Activated CD4-positive, alpha-beta T cell treated with anti-CD3 and anti-CD28 coated beads, Interleukin-10, Interleukin-2, amounts not matched to agents 100 ng/mL and 50 ng/mL, durations not matched to agents 16 hours and 8 hours (primary cell): Measurements from ENCODE around the gene VTI1A.

Experiments
- DNase-seq: peaks from one replicate; pipeline ENCODE4 v3.0.0-alpha.2; 2020

VTI1A gene

GRCh38 chr10:112643600-112644264 is 196.7 kb downstream of the VTI1A start:
- DNase-seq = no peak

- DNase-seq = no peak
Measured at GRCh38 chr10:112644265-112644645, 197.2 kb downstream of the VTI1A start.

GRCh38 chr10:112649006-112649821 is 202.2 kb downstream of the VTI1A start:
- DNase-seq = no peak

- no peak for DNase-seq
Measured at GRCh38 chr10:112649822-112650152, 202.8 kb downstream of the VTI1A start.

GRCh38 chr10:112650588-112651030 is 203.6 kb downstream of the VTI1A start:
- no peak for DNase-seq

GRCh38 chr10:112653215-112653614 is 206.2 kb downstream of the VTI1A start:
- no peak for DNase-seq

GRCh38 chr10:112653851-112654250 is 206.8 kb downstream of the VTI1A start:
- DNase-seq = no peak

GRCh38 chr10:112654794-112655193 is 207.8 kb downstream of the VTI1A start:
- no peak for DNase-seq

- no peak for DNase-seq
Measured at GRCh38 chr10:112655722-112656121, 208.7 kb downstream of the VTI1A start.

- no peak for DNase-seq
Measured at GRCh38 chr10:112658465-112658864, 211.4 kb downstream of the VTI1A start.

- no peak for DNase-seq
Measured at GRCh38 chr10:112658900-112659638, 212.1 kb downstream of the VTI1A start.

- DNase-seq = no peak
Measured at GRCh38 chr10:112663234-112664125, 216.5 kb downstream of the VTI1A start.

- no peak for DNase-seq
Measured at GRCh38 chr10:112666094-112666493, 219.1 kb downstream of the VTI1A start.

GRCh38 chr10:112669989-112670388 is 223.0 kb downstream of the VTI1A start:
- no peak for DNase-seq

GRCh38 chr10:112671743-112672142 is 224.7 kb downstream of the VTI1A start:
- no peak for DNase-seq

GRCh38 chr10:112672706-112673105 is 225.7 kb downstream of the VTI1A start:
- no peak for DNase-seq

- DNase-seq = no peak
Measured at GRCh38 chr10:112675560-112676083, 228.6 kb downstream of the VTI1A start.

- no peak for DNase-seq
Measured at GRCh38 chr10:112677689-112678088, 230.7 kb downstream of the VTI1A start.

GRCh38 chr10:112678581-112678980 is 231.6 kb downstream of the VTI1A start:
- DNase-seq = no peak

- no peak for DNase-seq
Measured at GRCh38 chr10:112678987-112679386, 232.0 kb downstream of the VTI1A start.

GRCh38 chr10:112679392-112679791 is 232.4 kb downstream of the VTI1A start:
- DNase-seq = no peak

GRCh38 chr10:112680586-112680985 is 233.6 kb downstream of the VTI1A start:
- no peak for DNase-seq
